K562 (cell line): ENCODE data around the gene ERVFRD-1. TPM values are rescaled to one million over a fixed set of nuclear protein-coding genes. Genes with fewer than 3 reads are reported as not detected.

Source experiments
- BCL6 ChIP-seq: fragments of 250-450 bp; sonication (Bioruptor Pico); IDR thresholded peaks from 2 replicates; pipeline ENCODE4 v1.4.0; 2020
- BHLHE40 ChIP-seq: IDR thresholded peaks from 2 replicates; pipeline ENCODE4 v1.6.1; 2011; ENCODE audit warnings: low read length, improper control_type of control experiment
- KDM5B ChIP-seq: fragments of 200-600 bp; sonication (generic); IDR thresholded peaks from 2 replicates; pipeline ENCODE4 v1.6.1; 2012; ENCODE audit warnings: low read depth, mild to moderate bottlenecking, moderate library complexity, low read length, control low read depth, inconsistent platforms; ENCODE audit not compliant: insufficient replicate concordance
- RAD21 ChIP-seq, 2 experiments: fragments of 250-450 bp in 1 of 2; fragments of 450-650 bp in 1 of 2; sonication (Bioruptor Pico) in 1 of 2; formaldehyde crosslinking in 1 of 2; IDR thresholded peaks in 1 of 2; conservative IDR thresholded peaks in 1 of 2; 2 replicates each; pipeline versions ENCODE4 v1.4.0 to v1.8.0; 2020 to 2022; ENCODE audit warnings: mild to moderate bottlenecking in 2 of 2, moderate library complexity in 1 of 2
- SMARCA4 ChIP-seq: fragments of 450-650 bp; IDR thresholded peaks from 2 replicates; pipeline ENCODE4 v1.6.1; 2016
- TAF7 ChIP-seq: fragments of 450-650 bp; IDR thresholded peaks from 2 replicates; pipeline ENCODE4 v1.6.1; 2016; ENCODE audit warnings: missing genetic modification characterization, missing compliant biosample characterization
- TBL1XR1 ChIP-seq, 2 experiments: IDR thresholded peaks; 2 replicates each; pipeline ENCODE4 v1.6.1; 2012; ENCODE audit warnings: improper control_type of control experiment in 2 of 2, low read length in 2 of 2, mild to moderate bottlenecking in 1 of 2
- THRAP3 ChIP-seq: fragments of 450-650 bp; IDR thresholded peaks from 2 replicates; pipeline ENCODE4 v1.6.1; 2016; ENCODE audit warnings: mild to moderate bottlenecking, inconsistent platforms, borderline replicate concordance
- TRIM24 ChIP-seq, 2 experiments: fragments of 450-650 bp; IDR thresholded peaks; 2 replicates each; pipeline ENCODE4 v1.6.1; 2016
- ZFP36 ChIP-seq: fragments of 150-350 bp; IDR thresholded peaks from 2 replicates; pipeline ENCODE4 v1.6.1; 2018; ENCODE audit warnings: low read length, low read depth; ENCODE audit not compliant: partially characterized antibody
- polyA plus RNA-seq, 8 experiments: library from polyadenylated mRNA; depleted of rRNA in 4 of 8; stranded (reverse) in 5 of 8; unstranded in 3 of 8; fragments of >200 nt; fragmentation: Nextera tagmentation in 2 of 8; fragmentation: Illumina TruSeq in 1 of 8; extraction: Ambion mirVana in 2 of 8; extraction: Trizol in 1 of 8; gene quantifications; 2 replicates each; pipeline versions ENCODE4 v1.2.1 to v1.2.3, GENCODE V29; 2011 to 2014; ENCODE audit warnings: inconsistent platforms in 1 of 8, missing spikeins in 1 of 8
- total RNA-seq, 7 experiments: library from RNA; depleted of rRNA in 6 of 7; stranded (reverse); fragments of >200 nt in 6 of 7; fragmentation: Illumina TruSeq in 2 of 7; extraction: Trizol in 2 of 7; gene quantifications; 2 replicates each; pipeline versions ENCODE4 v1.2.1 to v1.2.3, GENCODE V29; 2011 to 2021; ENCODE audit warnings: low replicate concordance in 1 of 7
- TF ChIP-seq, protein P1 (sequence below): fragments of 200-400 bp; formaldehyde crosslinking; IDR thresholded peaks from 2 replicates; pipeline ENCODE4 v1.6.1; 2017; ENCODE audit warnings: mild to moderate bottlenecking, low read depth, low read length, moderate library complexity
- TF ChIP-seq, protein P2 (sequence below): fragments of 450-650 bp; formaldehyde crosslinking; IDR thresholded peaks from 2 replicates; pipeline ENCODE4 v1.4.0; 2020; ENCODE audit warnings: mild to moderate bottlenecking, moderate library complexity
- TF ChIP-seq, protein P3 (sequence below): fragments of 250-450 bp; sonication (Bioruptor Pico); IDR thresholded peaks from 2 replicates; pipeline ENCODE4 v1.5.0; 2021; ENCODE audit warnings: mild to moderate bottlenecking, borderline replicate concordance
- TF ChIP-seq, protein P4 (sequence below), 2 experiments: fragments of 450-650 bp; formaldehyde crosslinking in 1 of 2; IDR thresholded peaks; 2 replicates each; pipeline versions ENCODE4 v1.4.0 to v1.6.1; 2014 to 2020; ENCODE audit warnings: mild to moderate bottlenecking in 2 of 2, borderline replicate concordance in 1 of 2, low read depth in 1 of 2

The ERVFRD-1 gene
- total and polyA plus RNA-seq, 9 of the 15 experiments (the other 6 are each of a cell fraction or from before 2014, with no cell fraction given), result 0.05 to 0.14 (median 0.09) TPM; not detected in 2

DNA sequence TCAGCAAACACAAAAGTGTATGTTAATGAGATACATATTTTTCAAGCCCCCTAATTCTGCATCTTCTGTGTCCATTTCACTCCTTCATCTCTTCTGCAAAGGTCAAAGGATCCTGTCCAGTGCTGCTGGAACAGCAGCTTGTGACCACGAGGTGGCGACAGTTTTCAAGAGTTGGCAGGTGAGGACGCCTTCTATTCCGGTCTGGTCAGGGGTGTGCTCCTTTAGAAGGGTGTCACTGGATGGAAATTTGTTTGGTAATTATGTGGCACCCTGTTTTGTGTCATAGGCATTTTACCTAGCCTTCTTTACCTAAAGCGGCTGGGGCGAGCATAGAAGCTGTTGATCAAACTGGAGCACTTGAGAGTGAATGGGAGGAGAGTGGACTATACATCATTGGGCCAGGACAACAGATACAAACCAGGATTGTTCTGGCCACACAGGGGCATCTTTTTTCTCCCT lies 32.9 kb upstream of the ERVFRD-1 start (continued):
- TF ChIP-seq, protein P1, sequence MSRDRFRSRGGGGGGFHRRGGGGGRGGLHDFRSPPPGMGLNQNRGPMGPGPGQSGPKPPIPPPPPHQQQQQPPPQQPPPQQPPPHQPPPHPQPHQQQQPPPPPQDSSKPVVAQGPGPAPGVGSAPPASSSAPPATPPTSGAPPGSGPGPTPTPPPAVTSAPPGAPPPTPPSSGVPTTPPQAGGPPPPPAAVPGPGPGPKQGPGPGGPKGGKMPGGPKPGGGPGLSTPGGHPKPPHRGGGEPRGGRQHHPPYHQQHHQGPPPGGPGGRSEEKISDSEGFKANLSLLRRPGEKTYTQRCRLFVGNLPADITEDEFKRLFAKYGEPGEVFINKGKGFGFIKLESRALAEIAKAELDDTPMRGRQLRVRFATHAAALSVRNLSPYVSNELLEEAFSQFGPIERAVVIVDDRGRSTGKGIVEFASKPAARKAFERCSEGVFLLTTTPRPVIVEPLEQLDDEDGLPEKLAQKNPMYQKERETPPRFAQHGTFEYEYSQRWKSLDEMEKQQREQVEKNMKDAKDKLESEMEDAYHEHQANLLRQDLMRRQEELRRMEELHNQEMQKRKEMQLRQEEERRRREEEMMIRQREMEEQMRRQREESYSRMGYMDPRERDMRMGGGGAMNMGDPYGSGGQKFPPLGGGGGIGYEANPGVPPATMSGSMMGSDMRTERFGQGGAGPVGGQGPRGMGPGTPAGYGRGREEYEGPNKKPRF, result no peak
- TF ChIP-seq, protein P2, sequence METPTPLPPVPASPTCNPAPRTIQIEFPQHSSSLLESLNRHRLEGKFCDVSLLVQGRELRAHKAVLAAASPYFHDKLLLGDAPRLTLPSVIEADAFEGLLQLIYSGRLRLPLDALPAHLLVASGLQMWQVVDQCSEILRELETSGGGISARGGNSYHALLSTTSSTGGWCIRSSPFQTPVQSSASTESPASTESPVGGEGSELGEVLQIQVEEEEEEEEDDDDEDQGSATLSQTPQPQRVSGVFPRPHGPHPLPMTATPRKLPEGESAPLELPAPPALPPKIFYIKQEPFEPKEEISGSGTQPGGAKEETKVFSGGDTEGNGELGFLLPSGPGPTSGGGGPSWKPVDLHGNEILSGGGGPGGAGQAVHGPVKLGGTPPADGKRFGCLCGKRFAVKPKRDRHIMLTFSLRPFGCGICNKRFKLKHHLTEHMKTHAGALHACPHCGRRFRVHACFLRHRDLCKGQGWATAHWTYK (CRISPR knock-in tag), result no peak
- TF ChIP-seq TBL1XR1 (IDR thresholded peaks at IDR 0.05; ENCODE audit: low read length in 2 of 2), result no peak
- TF ChIP-seq KDM5B, result no peak
- TF ChIP-seq, protein P3, sequence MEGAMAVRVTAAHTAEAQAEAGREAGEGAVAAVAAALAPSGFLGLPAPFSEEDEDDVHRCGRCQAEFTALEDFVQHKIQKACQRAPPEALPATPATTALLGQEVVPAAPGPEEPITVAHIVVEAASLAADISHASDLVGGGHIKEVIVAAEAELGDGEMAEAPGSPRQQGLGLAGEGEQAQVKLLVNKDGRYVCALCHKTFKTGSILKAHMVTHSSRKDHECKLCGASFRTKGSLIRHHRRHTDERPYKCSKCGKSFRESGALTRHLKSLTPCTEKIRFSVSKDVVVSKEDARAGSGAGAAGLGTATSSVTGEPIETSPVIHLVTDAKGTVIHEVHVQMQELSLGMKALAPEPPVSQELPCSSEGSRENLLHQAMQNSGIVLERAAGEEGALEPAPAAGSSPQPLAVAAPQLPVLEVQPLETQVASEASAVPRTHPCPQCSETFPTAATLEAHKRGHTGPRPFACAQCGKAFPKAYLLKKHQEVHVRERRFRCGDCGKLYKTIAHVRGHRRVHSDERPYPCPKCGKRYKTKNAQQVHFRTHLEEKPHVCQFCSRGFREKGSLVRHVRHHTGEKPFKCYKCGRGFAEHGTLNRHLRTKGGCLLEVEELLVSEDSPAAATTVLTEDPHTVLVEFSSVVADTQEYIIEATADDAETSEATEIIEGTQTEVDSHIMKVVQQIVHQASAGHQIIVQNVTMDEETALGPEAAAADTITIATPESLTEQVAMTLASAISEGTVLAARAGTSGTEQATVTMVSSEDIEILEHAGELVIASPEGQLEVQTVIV (CRISPR knock-in tag), result no peak
- no peak for TF ChIP-seq THRAP3
- TF ChIP-seq ZFP36, result peak; percentile 16
- TF ChIP-seq RAD21 (CRISPR knock-in tag; conservative IDR thresholded peaks at IDR 0.05 in 1 of 2, IDR thresholded peaks at IDR 0.05 in 1 of 2), result peak; percentile 91 to 92
- TF ChIP-seq TAF7 (tag), result no peak
- no peak for TF ChIP-seq TRIM24 (IDR thresholded peaks at IDR 0.05)
- TF ChIP-seq BHLHE40, result peak; percentile 9; the same call in 1 of the 2 replicates
- no peak for TF ChIP-seq SMARCA4
- TF ChIP-seq, protein P4, sequence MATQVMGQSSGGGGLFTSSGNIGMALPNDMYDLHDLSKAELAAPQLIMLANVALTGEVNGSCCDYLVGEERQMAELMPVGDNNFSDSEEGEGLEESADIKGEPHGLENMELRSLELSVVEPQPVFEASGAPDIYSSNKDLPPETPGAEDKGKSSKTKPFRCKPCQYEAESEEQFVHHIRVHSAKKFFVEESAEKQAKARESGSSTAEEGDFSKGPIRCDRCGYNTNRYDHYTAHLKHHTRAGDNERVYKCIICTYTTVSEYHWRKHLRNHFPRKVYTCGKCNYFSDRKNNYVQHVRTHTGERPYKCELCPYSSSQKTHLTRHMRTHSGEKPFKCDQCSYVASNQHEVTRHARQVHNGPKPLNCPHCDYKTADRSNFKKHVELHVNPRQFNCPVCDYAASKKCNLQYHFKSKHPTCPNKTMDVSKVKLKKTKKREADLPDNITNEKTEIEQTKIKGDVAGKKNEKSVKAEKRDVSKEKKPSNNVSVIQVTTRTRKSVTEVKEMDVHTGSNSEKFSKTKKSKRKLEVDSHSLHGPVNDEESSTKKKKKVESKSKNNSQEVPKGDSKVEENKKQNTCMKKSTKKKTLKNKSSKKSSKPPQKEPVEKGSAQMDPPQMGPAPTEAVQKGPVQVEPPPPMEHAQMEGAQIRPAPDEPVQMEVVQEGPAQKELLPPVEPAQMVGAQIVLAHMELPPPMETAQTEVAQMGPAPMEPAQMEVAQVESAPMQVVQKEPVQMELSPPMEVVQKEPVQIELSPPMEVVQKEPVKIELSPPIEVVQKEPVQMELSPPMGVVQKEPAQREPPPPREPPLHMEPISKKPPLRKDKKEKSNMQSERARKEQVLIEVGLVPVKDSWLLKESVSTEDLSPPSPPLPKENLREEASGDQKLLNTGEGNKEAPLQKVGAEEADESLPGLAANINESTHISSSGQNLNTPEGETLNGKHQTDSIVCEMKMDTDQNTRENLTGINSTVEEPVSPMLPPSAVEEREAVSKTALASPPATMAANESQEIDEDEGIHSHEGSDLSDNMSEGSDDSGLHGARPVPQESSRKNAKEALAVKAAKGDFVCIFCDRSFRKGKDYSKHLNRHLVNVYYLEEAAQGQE (IDR thresholded peaks at IDR 0.05; ENCODE audit: borderline replicate concordance), result peak; percentile 83
- TF ChIP-seq, protein P4 (CRISPR knock-in tag; IDR thresholded peaks at IDR 0.05; ENCODE audit: low read depth), result no peak
- TF ChIP-seq BCL6 (CRISPR knock-in tag), result no peak
